Measurements from ENCODE around the gene TOR1B.

- TF ChIP-seq, protein P1, sequence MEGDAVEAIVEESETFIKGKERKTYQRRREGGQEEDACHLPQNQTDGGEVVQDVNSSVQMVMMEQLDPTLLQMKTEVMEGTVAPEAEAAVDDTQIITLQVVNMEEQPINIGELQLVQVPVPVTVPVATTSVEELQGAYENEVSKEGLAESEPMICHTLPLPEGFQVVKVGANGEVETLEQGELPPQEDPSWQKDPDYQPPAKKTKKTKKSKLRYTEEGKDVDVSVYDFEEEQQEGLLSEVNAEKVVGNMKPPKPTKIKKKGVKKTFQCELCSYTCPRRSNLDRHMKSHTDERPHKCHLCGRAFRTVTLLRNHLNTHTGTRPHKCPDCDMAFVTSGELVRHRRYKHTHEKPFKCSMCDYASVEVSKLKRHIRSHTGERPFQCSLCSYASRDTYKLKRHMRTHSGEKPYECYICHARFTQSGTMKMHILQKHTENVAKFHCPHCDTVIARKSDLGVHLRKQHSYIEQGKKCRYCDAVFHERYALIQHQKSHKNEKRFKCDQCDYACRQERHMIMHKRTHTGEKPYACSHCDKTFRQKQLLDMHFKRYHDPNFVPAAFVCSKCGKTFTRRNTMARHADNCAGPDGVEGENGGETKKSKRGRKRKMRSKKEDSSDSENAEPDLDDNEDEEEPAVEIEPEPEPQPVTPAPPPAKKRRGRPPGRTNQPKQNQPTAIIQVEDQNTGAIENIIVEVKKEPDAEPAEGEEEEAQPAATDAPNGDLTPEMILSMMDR (IDR thresholded peaks at IDR 0.05; ENCODE audit: poor library complexity, severe bottlenecking) = no peak
- no peak for TF ChIP-seq SMC3 (conservative IDR thresholded peaks at IDR 0.05; ENCODE audit: poor library complexity)
- no peak for TF ChIP-seq EP300 (conservative IDR thresholded peaks at IDR 0.05; ENCODE audit: poor library complexity, severe bottlenecking)
- TF ChIP-seq POLR2AphosphoS5 (IDR thresholded peaks at IDR 0.05) = no peak
- TF ChIP-seq TAF1 (IDR thresholded peaks at IDR 0.05; ENCODE audit: low read depth) = no peak
- no peak for TF ChIP-seq RAD21 (conservative IDR thresholded peaks at IDR 0.05)
These were observed 21.0 kb upstream of the TOR1B start for GRCh38 chr9:129781981-129782380.
